ENCODE measurements around the gene DENND4C. TPM values are rescaled to one million over a fixed set of nuclear protein-coding genes. Genes with fewer than 3 reads are reported as not detected.

The DENND4C gene
- total RNA-seq, 2 experiments from 2014 or later = 18.8 to 28.6 TPM

- Histone ChIP-seq H3K9me3 (ENCODE audit: low read length) (no peaks in the 10 kb centered on the region), H3K4me1 (ENCODE audit: insufficient read depth, low read length, poor library complexity, severe bottlenecking) (peaks cover 6% of the 10 kb centered on the region), H3K4me2 (ENCODE audit: low read length) (no peak overlapping the region), H4K20me1 (ENCODE audit: insufficient read depth, low read length) (peaks cover 7% of the 10 kb centered on the region; the same call in 1 of the 2 replicates), H2AFZ (ENCODE audit: low read length) (no peak overlapping the region), H3K79me2 (ENCODE audit: insufficient read depth, low read depth, low read length) (no peaks in the 10 kb centered on the region), H3K9me2 (ENCODE audit: insufficient read depth, low read length) (no peaks in the 10 kb centered on the region), H3K36me3 (ENCODE audit: insufficient read depth, low read length) (peaks cover 40% of the 10 kb centered on the region), H3K27ac (ENCODE audit: low read depth, low read length, poor library complexity, severe bottlenecking) (no peak overlapping the region), H3K4me3 (ENCODE audit: low read depth, low read length, poor library complexity, severe bottlenecking) (no peak overlapping the region)
- intact Hi-C loops (cut with micrococcal nuclease; ENCODE audit: unreplicated experiment) = no loop called here
- no peak for DNase-seq (ENCODE audit: low spot score)
- no peak for TF ChIP-seq CTCF (conservative IDR thresholded peaks at IDR 0.05; ENCODE audit: low read length)
- no peak for TF ChIP-seq EZH2phosphoT487 (IDR thresholded peaks at IDR 0.05; ENCODE audit: borderline replicate concordance, low read depth, low read length)
- BruUV-seq (replicated peaks) = no TSS peak
- ChIA-PET CTCF (ENCODE audit: unreplicated experiment) (no interaction called here), POLR2A (no interaction called here)
These were observed 138.6 kb downstream of the DENND4C start for GRCh38 chr9:19369107-19369506.

- H2AFZ ChIP-seq (ENCODE audit: low read length) = no peak overlapping the region
- no peak overlapping the region for H3K4me3 ChIP-seq (ENCODE audit: low read depth, low read length, poor library complexity, severe bottlenecking)
- DNase-seq (ENCODE audit: low spot score) = peak; percentile 39
- H3K4me2 ChIP-seq (ENCODE audit: low read length) = no peak overlapping the region
- peaks cover 15% of the 10 kb centered on the region for H3K4me1 ChIP-seq (ENCODE audit: insufficient read depth, low read length, poor library complexity, severe bottlenecking)
- ChIA-PET POLR2A (interaction anchor here (0.9 to 1.4 kb wide), 2 partner anchors 9 to 24 kb away, joined by 4 read pairs; no protein-coding TSS in a partner anchor), CTCF (ENCODE audit: unreplicated experiment) (no interaction called here)
- no TSS peak for BruUV-seq (replicated peaks)
- H3K36me3 ChIP-seq (ENCODE audit: insufficient read depth, low read length) = peaks cover 51% of the 10 kb centered on the region
- no peaks in the 10 kb centered on the region for H3K9me3 ChIP-seq (ENCODE audit: low read length)
- intact Hi-C loops (cut with micrococcal nuclease; ENCODE audit: unreplicated experiment) = loop anchor here (2.0 kb wide), 1 partner anchor 141 kb away; the partner anchor contains the start of gene DENND4C
- H3K79me2 ChIP-seq (ENCODE audit: insufficient read depth, low read depth, low read length) = peaks cover 10% of the 10 kb centered on the region; the same call in 1 of the 2 replicates
- peak overlapping the region; percentile 5 for H3K27ac ChIP-seq (ENCODE audit: low read depth, low read length, poor library complexity, severe bottlenecking)
- H4K20me1 ChIP-seq (ENCODE audit: insufficient read depth, low read length) = peaks cover 25% of the 10 kb centered on the region
- no peaks in the 10 kb centered on the region for H3K9me2 ChIP-seq (ENCODE audit: insufficient read depth, low read length)
- TF ChIP-seq CTCF (conservative IDR thresholded peaks at IDR 0.05; ENCODE audit: low read length) (peak; percentile 59), EZH2phosphoT487 (IDR thresholded peaks at IDR 0.05; ENCODE audit: borderline replicate concordance, low read depth, low read length) (no peak)
These were observed 141.4 kb downstream of the DENND4C start for GRCh38 chr9:19371942-19372341.

GRCh38 chr9:19372567-19372966, 142.1 kb downstream of the DENND4C start:
- ChIA-PET CTCF (ENCODE audit: unreplicated experiment) (no interaction called here), POLR2A (interaction anchor here (0.6 kb wide), 1 partner anchor 10 kb away, joined by 5 read pairs; no protein-coding TSS in a partner anchor)
- BruUV-seq (replicated peaks) = no TSS peak
- Histone ChIP-seq H4K20me1 (ENCODE audit: insufficient read depth, low read length) (peaks cover 31% of the 10 kb centered on the region), H3K27ac (ENCODE audit: low read depth, low read length, poor library complexity, severe bottlenecking) (peak overlapping the region; percentile 5), H3K4me3 (ENCODE audit: low read depth, low read length, poor library complexity, severe bottlenecking) (no peak overlapping the region), H2AFZ (ENCODE audit: low read length) (no peak overlapping the region), H3K79me2 (ENCODE audit: insufficient read depth, low read depth, low read length) (peaks cover 17% of the 10 kb centered on the region), H3K9me2 (ENCODE audit: insufficient read depth, low read length) (no peaks in the 10 kb centered on the region), H3K36me3 (ENCODE audit: insufficient read depth, low read length) (peaks cover 57% of the 10 kb centered on the region), H3K4me1 (ENCODE audit: insufficient read depth, low read length, poor library complexity, severe bottlenecking) (peaks cover 21% of the 10 kb centered on the region), H3K9me3 (ENCODE audit: low read length) (no peaks in the 10 kb centered on the region), H3K4me2 (ENCODE audit: low read length) (no peak overlapping the region)
- intact Hi-C loops (cut with micrococcal nuclease; ENCODE audit: unreplicated experiment) = loop anchor here (2.0 kb wide), 1 partner anchor 142 kb away; the partner anchor contains the start of gene DENND4C
- no peak for TF ChIP-seq EZH2phosphoT487 (IDR thresholded peaks at IDR 0.05; ENCODE audit: borderline replicate concordance, low read depth, low read length)
- TF ChIP-seq CTCF (conservative IDR thresholded peaks at IDR 0.05; ENCODE audit: low read length) = no peak
- no peak for DNase-seq (ENCODE audit: low spot score)
